ENCODE results near the gene KRT8.

KRT8 gene

GRCh38 chr12:52900166-52900895 is 4.5 kb downstream of the KRT8 start:
- no peak for DNase-seq (ENCODE audit: low spot score)
- TF ChIP-seq CTCF (IDR thresholded peaks at IDR 0.05; ENCODE audit: extremely low read depth, missing control alignments): no peak

GRCh38 chr12:52899338-52900035 is 5.4 kb downstream of the KRT8 start:
- TF ChIP-seq CTCF (IDR thresholded peaks at IDR 0.05; ENCODE audit: extremely low read depth, missing control alignments): no peak
- no peak for DNase-seq (ENCODE audit: low spot score)

GRCh38 chr12:52896190-52897100 is 8.4 kb downstream of the KRT8 start:
- TF ChIP-seq CTCF (IDR thresholded peaks at IDR 0.05; ENCODE audit: extremely low read depth, missing control alignments): no peak
- DNase-seq (ENCODE audit: low spot score): no peak

- no peak for TF ChIP-seq CTCF (IDR thresholded peaks at IDR 0.05; ENCODE audit: extremely low read depth, missing control alignments)
- no peak for DNase-seq (ENCODE audit: low spot score)
Measured at GRCh38 chr12:52895726-52896189, 9.1 kb downstream of the KRT8 start.

- no peak for TF ChIP-seq CTCF (IDR thresholded peaks at IDR 0.05; ENCODE audit: extremely low read depth, missing control alignments)
- DNase-seq (ENCODE audit: low spot score): no peak
Measured at GRCh38 chr12:52892974-52893373, 11.9 kb downstream of the KRT8 start.

GRCh38 chr12:52892207-52892852 is 12.5 kb downstream of the KRT8 start:
- DNase-seq (ENCODE audit: low spot score): no peak
- TF ChIP-seq CTCF (IDR thresholded peaks at IDR 0.05; ENCODE audit: extremely low read depth, missing control alignments): no peak

Measured in GM20000 (cell line).